ENCODE results near the gene ELP4.

ELP4 gene

DNA sequence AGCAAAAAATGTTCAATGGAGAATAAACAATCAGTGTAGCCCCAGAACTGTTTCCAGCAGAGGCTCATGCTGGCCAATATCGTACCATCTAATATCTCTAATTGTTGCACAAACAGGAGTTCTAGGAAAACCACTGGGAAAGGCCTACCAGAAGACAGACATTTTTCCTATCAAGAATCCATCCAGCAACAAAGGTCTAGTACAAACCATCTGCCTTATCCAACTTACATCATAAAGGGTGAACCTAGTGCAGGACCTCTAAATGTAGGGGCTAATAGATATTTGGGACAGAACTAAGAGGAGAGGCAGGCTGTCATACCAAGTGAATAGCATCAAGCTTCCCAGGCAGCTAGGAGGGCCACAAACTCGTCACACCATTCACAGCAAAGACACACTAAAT lies 282.9 kb downstream of the ELP4 start:
- TF ChIP-seq POLR2A (IDR thresholded peaks at IDR 0.05; ENCODE audit: extremely low read depth, insufficient read length): no peak
- TF ChIP-seq MYC (IDR thresholded peaks at IDR 0.05; ENCODE audit: low read depth, low read length): no peak
- TF ChIP-seq, protein P1, sequence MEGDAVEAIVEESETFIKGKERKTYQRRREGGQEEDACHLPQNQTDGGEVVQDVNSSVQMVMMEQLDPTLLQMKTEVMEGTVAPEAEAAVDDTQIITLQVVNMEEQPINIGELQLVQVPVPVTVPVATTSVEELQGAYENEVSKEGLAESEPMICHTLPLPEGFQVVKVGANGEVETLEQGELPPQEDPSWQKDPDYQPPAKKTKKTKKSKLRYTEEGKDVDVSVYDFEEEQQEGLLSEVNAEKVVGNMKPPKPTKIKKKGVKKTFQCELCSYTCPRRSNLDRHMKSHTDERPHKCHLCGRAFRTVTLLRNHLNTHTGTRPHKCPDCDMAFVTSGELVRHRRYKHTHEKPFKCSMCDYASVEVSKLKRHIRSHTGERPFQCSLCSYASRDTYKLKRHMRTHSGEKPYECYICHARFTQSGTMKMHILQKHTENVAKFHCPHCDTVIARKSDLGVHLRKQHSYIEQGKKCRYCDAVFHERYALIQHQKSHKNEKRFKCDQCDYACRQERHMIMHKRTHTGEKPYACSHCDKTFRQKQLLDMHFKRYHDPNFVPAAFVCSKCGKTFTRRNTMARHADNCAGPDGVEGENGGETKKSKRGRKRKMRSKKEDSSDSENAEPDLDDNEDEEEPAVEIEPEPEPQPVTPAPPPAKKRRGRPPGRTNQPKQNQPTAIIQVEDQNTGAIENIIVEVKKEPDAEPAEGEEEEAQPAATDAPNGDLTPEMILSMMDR (IDR thresholded peaks at IDR 0.05; ENCODE audit: low read depth, low read length): no peak
- TF ChIP-seq, protein P2, sequence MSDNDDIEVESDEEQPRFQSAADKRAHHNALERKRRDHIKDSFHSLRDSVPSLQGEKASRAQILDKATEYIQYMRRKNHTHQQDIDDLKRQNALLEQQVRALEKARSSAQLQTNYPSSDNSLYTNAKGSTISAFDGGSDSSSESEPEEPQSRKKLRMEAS (IDR thresholded peaks at IDR 0.05; ENCODE audit: low read depth, low read length): no peak
- no peak for DNase-seq (ENCODE audit: low read depth)
- H3K4me3 ChIP-seq (ENCODE audit: low read depth, low read length): no peak overlapping the region

DNA sequence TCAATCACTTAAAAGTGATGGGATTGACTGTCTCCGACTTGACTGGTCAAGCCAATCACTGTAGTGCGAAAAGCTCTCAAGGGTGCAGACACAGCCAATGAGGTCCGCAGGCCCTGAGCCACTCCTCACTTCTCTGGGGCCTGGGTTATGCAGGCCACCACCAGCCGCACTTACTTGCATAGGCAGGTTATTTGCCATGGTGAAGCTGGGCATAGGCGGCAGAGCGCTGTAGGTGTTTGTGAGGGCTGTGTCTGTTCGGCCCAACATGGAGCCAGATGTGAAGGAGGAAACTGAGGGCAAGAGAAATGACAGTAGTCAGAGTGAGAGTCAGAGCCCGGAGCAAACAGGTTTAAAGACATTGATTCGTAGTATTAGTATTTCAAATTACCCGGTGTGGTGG lies 283.7 kb downstream of the ELP4 start:
- H3K4me3 ChIP-seq (ENCODE audit: low read depth, low read length): no peak overlapping the region
- no peak for DNase-seq (ENCODE audit: low read depth)
- TF ChIP-seq MYC (IDR thresholded peaks at IDR 0.05; ENCODE audit: low read depth, low read length): no peak
- TF ChIP-seq, protein P2 (IDR thresholded peaks at IDR 0.05; ENCODE audit: low read depth, low read length): no peak
- TF ChIP-seq, protein P1 (IDR thresholded peaks at IDR 0.05; ENCODE audit: low read depth, low read length): no peak
- TF ChIP-seq POLR2A (IDR thresholded peaks at IDR 0.05; ENCODE audit: extremely low read depth, insufficient read length): no peak

DNA sequence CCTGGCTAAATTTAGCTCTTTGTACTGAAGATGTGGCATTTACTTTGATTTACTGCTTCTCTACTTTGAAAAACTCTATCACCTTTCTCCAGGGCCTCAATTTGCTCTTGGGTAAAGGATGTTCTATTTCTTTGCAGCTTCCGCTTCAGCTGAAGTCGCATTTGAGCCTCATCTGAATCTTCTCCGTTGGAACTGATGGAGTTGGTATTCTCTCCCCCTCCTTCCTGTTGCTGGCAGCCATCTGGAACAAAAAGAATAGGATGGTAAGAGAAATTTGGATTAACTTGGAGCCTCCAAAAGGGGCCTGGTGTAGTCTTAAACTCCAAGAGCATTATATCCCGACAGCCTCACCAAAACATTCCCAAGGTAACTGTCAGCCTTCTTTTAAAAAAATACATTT lies 285.0 kb downstream of the ELP4 start:
- no peak for TF ChIP-seq MYC (IDR thresholded peaks at IDR 0.05; ENCODE audit: low read depth, low read length)
- TF ChIP-seq, protein P1 (IDR thresholded peaks at IDR 0.05; ENCODE audit: low read depth, low read length): no peak
- TF ChIP-seq, protein P2 (IDR thresholded peaks at IDR 0.05; ENCODE audit: low read depth, low read length): no peak
- TF ChIP-seq POLR2A (IDR thresholded peaks at IDR 0.05; ENCODE audit: extremely low read depth, insufficient read length): no peak
- DNase-seq (ENCODE audit: low read depth): no peak
- H3K4me3 ChIP-seq (ENCODE audit: low read depth, low read length): no peak overlapping the region

DNA sequence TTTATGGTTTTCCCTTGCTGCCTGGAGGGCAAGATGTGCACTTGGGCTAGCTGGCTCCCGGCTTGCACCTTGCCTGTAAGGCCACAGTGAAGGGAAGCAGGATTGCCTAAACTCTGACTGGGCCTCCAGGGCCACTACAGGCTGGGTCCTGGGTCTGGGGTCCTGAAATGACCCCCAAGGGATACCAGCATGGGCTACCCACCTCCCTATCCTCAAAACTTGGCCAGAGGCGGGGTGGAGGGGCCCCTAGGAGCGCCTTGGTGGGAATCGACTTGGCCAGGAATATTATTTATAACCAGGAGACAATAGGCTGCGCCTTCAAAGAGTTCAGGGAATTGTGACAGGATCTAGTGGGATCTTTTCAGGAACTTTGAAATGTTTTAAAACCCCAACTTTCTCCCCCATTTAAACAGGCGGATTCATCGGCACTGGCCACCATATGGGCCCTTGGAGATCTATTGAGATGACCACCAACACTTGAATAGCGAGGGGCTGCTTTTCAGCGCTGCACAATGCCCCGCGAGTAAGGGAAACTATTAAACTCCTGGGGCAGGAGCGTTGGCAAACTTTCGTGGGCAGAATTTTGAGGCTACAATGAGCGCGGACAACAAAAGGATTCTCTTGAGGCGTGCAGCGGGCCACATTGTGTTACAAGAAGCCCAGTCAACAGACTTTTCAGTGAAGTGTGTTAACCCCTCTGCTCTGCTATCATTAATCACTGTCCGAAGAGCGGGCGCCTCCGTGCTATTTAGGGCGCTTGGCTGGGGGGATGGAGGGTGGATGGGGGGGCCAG lies 286.3 kb downstream of the ELP4 start:
- TF ChIP-seq MYC (IDR thresholded peaks at IDR 0.05; ENCODE audit: low read depth, low read length): no peak
- TF ChIP-seq, protein P1 (IDR thresholded peaks at IDR 0.05; ENCODE audit: low read depth, low read length): no peak
- TF ChIP-seq, protein P2 (IDR thresholded peaks at IDR 0.05; ENCODE audit: low read depth, low read length): no peak
- TF ChIP-seq POLR2A (IDR thresholded peaks at IDR 0.05; ENCODE audit: extremely low read depth, insufficient read length): no peak
- no peak overlapping the region for H3K4me3 ChIP-seq (ENCODE audit: low read depth, low read length)
- DNase-seq (ENCODE audit: low read depth): no peak

DNA sequence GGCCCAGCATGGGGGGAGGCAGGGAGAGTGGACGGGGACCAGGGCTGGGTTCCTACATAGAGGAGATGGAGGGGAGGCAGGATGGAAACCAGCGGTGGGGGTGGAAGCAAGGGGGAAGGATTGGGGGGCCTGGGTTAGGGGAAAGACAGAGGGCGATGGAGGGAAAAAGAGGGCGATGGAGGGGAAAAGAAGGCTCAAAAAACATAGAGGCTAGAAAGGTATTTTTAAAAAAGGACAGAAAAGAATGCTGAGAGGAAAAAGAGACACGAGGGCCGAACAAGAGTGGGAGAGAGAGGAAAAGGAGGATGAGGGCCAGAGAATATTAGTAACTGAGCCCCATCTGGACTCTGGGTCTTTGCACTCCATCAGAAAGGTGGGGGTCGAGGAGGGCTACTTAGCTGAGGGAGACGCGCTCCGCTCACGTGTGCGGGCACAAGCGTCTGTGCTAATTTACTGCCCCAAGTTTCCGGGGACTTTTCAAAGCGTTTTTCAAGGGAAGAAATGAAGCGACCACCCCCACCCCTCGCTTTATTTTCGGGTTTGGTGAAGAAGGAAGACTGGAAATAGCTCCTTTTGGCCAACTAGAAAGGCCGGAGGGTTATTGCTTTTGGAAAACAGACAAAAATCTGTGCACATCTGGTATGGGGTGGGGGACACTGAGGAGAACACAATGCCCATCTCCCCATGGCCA lies 287.1 kb downstream of the ELP4 start:
- no peak for TF ChIP-seq MYC (IDR thresholded peaks at IDR 0.05; ENCODE audit: low read depth, low read length)
- TF ChIP-seq, protein P1 (IDR thresholded peaks at IDR 0.05; ENCODE audit: low read depth, low read length): no peak
- no peak for TF ChIP-seq POLR2A (IDR thresholded peaks at IDR 0.05; ENCODE audit: extremely low read depth, insufficient read length)
- TF ChIP-seq, protein P2 (IDR thresholded peaks at IDR 0.05; ENCODE audit: low read depth, low read length): no peak
- H3K4me3 ChIP-seq (ENCODE audit: low read depth, low read length): no peak overlapping the region
- DNase-seq (ENCODE audit: low read depth): no peak

Data from NB4 (cell line).